ENCODE measurements around the gene CDC45.

- TF ChIP-seq CTCF (IDR thresholded peaks at IDR 0.05) = no peak
- no peak for TF ChIP-seq POLR2A (IDR thresholded peaks at IDR 0.05)
- no peak for TF ChIP-seq EP300 (IDR thresholded peaks at IDR 0.05)
Observed at GRCh38 chr22:19434401-19434800, 45.3 kb upstream of the CDC45 start.

Data from ovary (tissue), 3 donors.